ENCODE results near the gene IFI16.

Gene IFI16

DNA sequence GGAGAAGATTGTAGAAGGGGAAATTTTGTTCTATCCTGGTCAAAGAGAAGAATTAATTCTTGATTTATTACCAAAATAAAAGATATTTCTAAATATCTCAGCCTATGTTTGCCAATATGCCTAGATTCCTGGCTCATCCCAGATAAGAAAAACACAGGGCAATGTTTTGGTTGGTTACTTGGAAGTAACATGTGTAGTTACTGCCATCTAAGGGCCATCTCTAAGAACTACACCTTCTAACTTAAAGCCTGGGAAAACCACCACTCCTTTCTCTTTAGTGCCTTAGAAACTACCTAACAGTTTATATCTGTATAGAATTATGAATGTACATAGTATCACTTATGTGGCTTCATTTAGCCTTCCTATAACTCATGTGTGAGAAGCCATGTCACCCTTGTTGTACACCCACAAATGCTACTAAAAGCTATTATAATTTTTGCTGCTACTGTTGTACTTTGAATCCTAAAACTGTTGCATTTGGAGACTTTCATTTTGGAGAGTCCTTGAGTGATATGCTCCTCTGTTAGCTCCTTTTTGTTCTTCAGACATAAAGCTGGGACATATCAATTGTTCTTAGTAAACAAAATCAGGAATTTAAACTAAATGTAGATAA, 62.4 kb downstream of the IFI16 start:
- Histone ChIP-seq H2BK12ac (ENCODE audit: low read length) (no peak overlapping the region), H3K4me3 (ENCODE audit: low read depth, low read length) (no peak overlapping the region), H2BK120ac (ENCODE audit: insufficient read depth, low read length, poor library complexity) (no peak overlapping the region), H2AK5ac (ENCODE audit: low read length) (no peak overlapping the region), H3K14ac (ENCODE audit: low read length) (no peak overlapping the region), H3K18ac (ENCODE audit: low read length) (no peak overlapping the region), H2BK5ac (ENCODE audit: low read depth, low read length, poor library complexity) (no peak overlapping the region), H3K4me1 (ENCODE audit: control insufficient read depth in 1 of 2, insufficient read depth in 2 of 2, low read length in 2 of 2) (peaks cover 0 to 3% of the 10 kb centered on the region in 2 experiments), H3K23ac (ENCODE audit: low read length) (no peak overlapping the region), H3K27me3 (ENCODE audit: insufficient read depth, low read length) (no peaks in the 10 kb centered on the region), H3K79me1 (ENCODE audit: low read length) (no peaks in the 10 kb centered on the region), H3K36me3 (ENCODE audit: control insufficient read depth in 1 of 2, insufficient read depth in 2 of 2, low read length in 2 of 2) (no peaks in the 10 kb centered on the region), H4K91ac (ENCODE audit: low read depth, low read length) (no peak overlapping the region), H3K9ac (ENCODE audit: low read length) (no peak overlapping the region), H3K9me3 (ENCODE audit: insufficient read depth, low read depth, low read length) (no peaks in the 10 kb centered on the region), H3K79me2 (ENCODE audit: control insufficient read depth, insufficient read depth, low read length, poor library complexity) (no peaks in the 10 kb centered on the region), H3K4me2 (ENCODE audit: low read length) (no peak overlapping the region), H3K27ac (ENCODE audit: low read depth, low read length) (no peak overlapping the region), H3K4ac (ENCODE audit: low read depth, low read length) (no peak overlapping the region), H4K12ac (ENCODE audit: low read depth, low read length) (no peak overlapping the region), H2AFZ (ENCODE audit: insufficient read depth, low read length, poor library complexity) (no peak overlapping the region), H4K8ac (ENCODE audit: low read depth, low read length) (no peak overlapping the region)
- peak in 1 of 2 donors; percentile 81 for DNase-seq

DNA sequence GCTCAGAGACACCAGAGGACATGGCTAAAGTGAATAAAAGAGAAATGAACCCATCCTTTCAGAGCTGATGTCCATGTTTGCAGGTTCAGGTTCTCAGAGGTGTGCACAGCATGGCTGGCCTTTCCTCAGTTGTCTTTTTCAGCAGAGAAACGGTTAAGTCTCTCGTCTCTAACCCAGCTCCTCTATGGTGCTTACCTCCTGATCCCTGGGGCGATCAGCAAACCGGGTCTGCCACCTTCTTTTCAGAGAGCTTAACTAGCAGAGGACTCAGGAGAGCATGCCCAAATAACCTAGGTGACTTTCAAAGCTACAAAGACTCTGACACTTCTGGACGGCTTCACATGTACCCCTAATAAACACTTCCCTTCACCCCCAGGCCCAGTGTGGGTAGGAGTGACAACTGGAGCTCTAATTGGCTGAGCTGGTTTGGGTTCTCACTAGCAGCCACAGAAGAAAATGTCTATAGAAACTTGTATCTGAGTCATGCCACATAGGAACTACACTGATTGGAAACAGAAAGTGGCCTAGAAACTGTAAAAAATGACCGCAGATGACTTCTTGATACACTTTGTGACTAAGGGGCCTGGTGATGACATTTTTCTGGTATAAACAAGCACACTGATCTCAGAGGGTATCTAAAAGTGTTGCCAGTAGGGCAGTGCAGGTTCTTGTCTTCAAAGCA, 66.9 kb downstream of the IFI16 start, which contains the start of gene AIM2:
Gene AIM2 (minus strand): TSS at position 329 of the 682 bp plus-strand sequence. CDS start 3,267 bp downstream, outside the sequence.
- WGBS (ENCODE audit: extremely low coverage, insufficient coverage, insufficient read length): no CpG with 5 or more reads among the region's 6 CpGs

GRCh38 chr1:159077120-159077961, 67.6 kb downstream of the IFI16 start:
- H3K79me1 ChIP-seq (ENCODE audit: low read length): no peaks in the 10 kb centered on the region
- H3K27ac ChIP-seq (ENCODE audit: low read depth, low read length): no peak overlapping the region
- H2BK120ac ChIP-seq (ENCODE audit: insufficient read depth, low read length, poor library complexity): no peak overlapping the region
- no peak overlapping the region for H3K14ac ChIP-seq (ENCODE audit: low read length)
- no CpG with 5 or more reads among the region's 12 CpGs for WGBS (ENCODE audit: extremely low coverage, insufficient coverage, insufficient read length)
- no peak overlapping the region for H4K91ac ChIP-seq (ENCODE audit: low read depth, low read length)
- H3K4me1 ChIP-seq (ENCODE audit: control insufficient read depth in 1 of 2, insufficient read depth in 2 of 2, low read length in 2 of 2): peaks cover 0 to 3% of the 10 kb centered on the region in 2 experiments
- H3K27me3 ChIP-seq (ENCODE audit: insufficient read depth, low read length): no peaks in the 10 kb centered on the region
- H2BK5ac ChIP-seq (ENCODE audit: low read depth, low read length, poor library complexity): no peak overlapping the region
- no peak overlapping the region for H2AFZ ChIP-seq (ENCODE audit: insufficient read depth, low read length, poor library complexity)
- no peak overlapping the region for H3K4ac ChIP-seq (ENCODE audit: low read depth, low read length)
- no peak overlapping the region for H3K18ac ChIP-seq (ENCODE audit: low read length)
- H3K36me3 ChIP-seq (ENCODE audit: control insufficient read depth in 1 of 2, insufficient read depth in 2 of 2, low read length in 2 of 2): no peaks in the 10 kb centered on the region
- DNase-seq: peak; percentile 30 to 35
- H3K9me3 ChIP-seq (ENCODE audit: insufficient read depth, low read depth, low read length): no peaks in the 10 kb centered on the region
- no peak overlapping the region for H4K8ac ChIP-seq (ENCODE audit: low read depth, low read length)
- no peaks in the 10 kb centered on the region for H3K79me2 ChIP-seq (ENCODE audit: control insufficient read depth, insufficient read depth, low read length, poor library complexity)
- no peak overlapping the region for H3K9ac ChIP-seq (ENCODE audit: low read length)
- H2AK5ac ChIP-seq (ENCODE audit: low read length): no peak overlapping the region
- no peak overlapping the region for H3K23ac ChIP-seq (ENCODE audit: low read length)
- H2BK12ac ChIP-seq (ENCODE audit: low read length): no peak overlapping the region
- no peak overlapping the region for H3K4me2 ChIP-seq (ENCODE audit: low read length)
- H3K4me3 ChIP-seq (ENCODE audit: low read depth, low read length): no peak overlapping the region
- H4K12ac ChIP-seq (ENCODE audit: low read depth, low read length): no peak overlapping the region

More for the DNA sequence above, 66.9 kb downstream of the IFI16 start, which contains the start of gene AIM2:
- no peak within 1 kb of the TSS for H3K23ac ChIP-seq (ENCODE audit: low read length)
- peaks cover 0 to 3% of the 10 kb centered on the region in 2 experiments for H3K4me1 ChIP-seq (ENCODE audit: control insufficient read depth in 1 of 2, insufficient read depth in 2 of 2, low read length in 2 of 2)
- no peak within 1 kb of the TSS for H3K27ac ChIP-seq (ENCODE audit: low read depth, low read length)
- H3K4ac ChIP-seq (ENCODE audit: low read depth, low read length): no peak within 1 kb of the TSS
- no peak within 1 kb of the TSS for H3K4me3 ChIP-seq (ENCODE audit: low read depth, low read length)
- H3K9ac ChIP-seq (ENCODE audit: low read length): no peak within 1 kb of the TSS
- H3K79me1 ChIP-seq (ENCODE audit: low read length): no peaks in the 10 kb centered on the region
- no peak within 1 kb of the TSS for H2AK5ac ChIP-seq (ENCODE audit: low read length)
- H3K4me2 ChIP-seq (ENCODE audit: low read length): no peak within 1 kb of the TSS
- DNase-seq: peak in 1 of 2 donors; percentile 48
- H4K8ac ChIP-seq (ENCODE audit: low read depth, low read length): no peak within 1 kb of the TSS
- no peak within 1 kb of the TSS for H3K14ac ChIP-seq (ENCODE audit: low read length)
- H2BK5ac ChIP-seq (ENCODE audit: low read depth, low read length, poor library complexity): no peak within 1 kb of the TSS
- no peaks in the 10 kb centered on the region for H3K27me3 ChIP-seq (ENCODE audit: insufficient read depth, low read length)
- no peak within 1 kb of the TSS for H3K18ac ChIP-seq (ENCODE audit: low read length)
- no peaks in the 10 kb centered on the region for H3K9me3 ChIP-seq (ENCODE audit: insufficient read depth, low read depth, low read length)
- H3K36me3 ChIP-seq (ENCODE audit: control insufficient read depth in 1 of 2, insufficient read depth in 2 of 2, low read length in 2 of 2): no peaks in the 10 kb centered on the region
- no peak within 1 kb of the TSS for H4K12ac ChIP-seq (ENCODE audit: low read depth, low read length)
- H2BK12ac ChIP-seq (ENCODE audit: low read length): no peak within 1 kb of the TSS
- H2AFZ ChIP-seq (ENCODE audit: insufficient read depth, low read length, poor library complexity): no peak within 1 kb of the TSS
- no peak within 1 kb of the TSS for H2BK120ac ChIP-seq (ENCODE audit: insufficient read depth, low read length, poor library complexity)
- H4K91ac ChIP-seq (ENCODE audit: low read depth, low read length): no peak within 1 kb of the TSS
- H3K79me2 ChIP-seq (ENCODE audit: control insufficient read depth, insufficient read depth, low read length, poor library complexity): no peaks in the 10 kb centered on the region

- WGBS (ENCODE audit: extremely low coverage, insufficient coverage, insufficient read length): no CpG with 5 or more reads among the region's 1 CpG
- Histone ChIP-seq H4K12ac (ENCODE audit: low read depth, low read length) (no peak overlapping the region), H3K27me3 (ENCODE audit: insufficient read depth, low read length) (no peaks in the 10 kb centered on the region), H3K27ac (ENCODE audit: low read depth, low read length) (no peak overlapping the region), H3K4me1 (ENCODE audit: control insufficient read depth in 1 of 2, insufficient read depth in 2 of 2, low read length in 2 of 2) (peaks cover 0 to 3% of the 10 kb centered on the region in 2 experiments), H3K79me1 (ENCODE audit: low read length) (no peaks in the 10 kb centered on the region), H2BK5ac (ENCODE audit: low read depth, low read length, poor library complexity) (no peak overlapping the region), H3K4ac (ENCODE audit: low read depth, low read length) (no peak overlapping the region), H3K14ac (ENCODE audit: low read length) (no peak overlapping the region), H3K18ac (ENCODE audit: low read length) (no peak overlapping the region), H2AFZ (ENCODE audit: insufficient read depth, low read length, poor library complexity) (no peak overlapping the region), H4K91ac (ENCODE audit: low read depth, low read length) (no peak overlapping the region), H2AK5ac (ENCODE audit: low read length) (no peak overlapping the region), H4K8ac (ENCODE audit: low read depth, low read length) (no peak overlapping the region), H3K4me2 (ENCODE audit: low read length) (no peak overlapping the region), H3K4me3 (ENCODE audit: low read depth, low read length) (no peak overlapping the region), H3K36me3 (ENCODE audit: control insufficient read depth in 1 of 2, insufficient read depth in 2 of 2, low read length in 2 of 2) (no peaks in the 10 kb centered on the region), H3K23ac (ENCODE audit: low read length) (no peak overlapping the region), H2BK120ac (ENCODE audit: insufficient read depth, low read length, poor library complexity) (no peak overlapping the region), H3K9me3 (ENCODE audit: insufficient read depth, low read depth, low read length) (no peaks in the 10 kb centered on the region), H3K9ac (ENCODE audit: low read length) (no peak overlapping the region), H2BK12ac (ENCODE audit: low read length) (no peak overlapping the region), H3K79me2 (ENCODE audit: control insufficient read depth, insufficient read depth, low read length, poor library complexity) (no peaks in the 10 kb centered on the region)
- DNase-seq: no peak
Measured at GRCh38 chr1:159079525-159079924, 69.8 kb downstream of the IFI16 start.
